ENCODE data around the gene PKN3.

DNA sequence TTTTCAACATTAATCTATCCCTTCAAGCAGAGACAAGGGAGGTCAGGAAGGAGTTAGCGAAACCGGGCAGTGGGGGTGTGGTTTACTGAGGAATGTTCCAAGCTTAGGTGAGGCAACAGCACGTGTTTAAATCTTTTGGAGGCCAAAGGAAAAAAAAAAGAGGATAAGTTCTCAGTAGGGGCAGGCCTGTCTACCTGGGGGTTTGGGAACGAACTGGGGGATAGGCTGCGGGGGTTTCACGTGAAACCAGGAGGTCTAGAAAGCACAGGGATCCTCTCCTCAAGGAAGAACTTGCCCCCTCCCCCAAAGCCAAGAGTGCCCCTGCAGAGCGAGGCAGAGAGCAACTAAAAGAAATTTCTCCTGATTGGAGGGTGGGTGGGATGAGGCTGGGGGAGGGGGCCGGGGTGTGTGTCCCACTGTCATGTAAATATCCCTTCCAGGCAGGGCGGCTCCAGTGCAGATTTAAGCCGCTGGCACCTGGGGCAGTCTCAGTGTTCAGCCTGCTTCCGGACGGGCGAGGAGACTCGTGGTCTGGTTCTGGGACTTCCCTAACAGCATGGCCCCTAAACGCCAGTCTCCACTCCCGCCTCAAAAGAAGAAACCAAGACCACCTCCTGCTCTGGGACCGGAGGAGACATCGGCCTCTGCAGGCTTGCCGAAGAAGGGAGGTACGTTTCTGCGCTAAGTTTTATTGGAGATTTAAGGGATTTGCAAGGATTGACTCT, 18.8 kb upstream of the PKN3 start:
- TF ChIP-seq GATA3 (IDR thresholded peaks at IDR 0.05; ENCODE audit: low read depth, low read length) (no peak), GATA2 (IDR thresholded peaks at IDR 0.05; ENCODE audit: low read depth, low read length) (no peak)

Measured in SH-SY5Y (cell line).